DOHH2 (cell line): Measurements from ENCODE around the gene PCNX4.

Experiments
- EZH2phosphoT487 ChIP-seq: fragments of 200-600 bp; sonication (generic); IDR thresholded peaks from 2 replicates; pipeline ENCODE4 v1.6.1; 2017; ENCODE audit warnings: borderline replicate concordance, mild to moderate bottlenecking, antibody characterized with exemption, low read length, moderate library complexity, mixed read lengths
- TF ChIP-seq, protein P1 (sequence below): fragments of 200-600 bp; sonication (generic); IDR thresholded peaks from one replicate; pipeline ENCODE4 v1.5.1; 2014; ENCODE audit warnings: antibody characterized with exemption, mild to moderate bottlenecking, low read depth, low read length; ENCODE audit not compliant: poor library complexity, severe bottlenecking

DNA sequence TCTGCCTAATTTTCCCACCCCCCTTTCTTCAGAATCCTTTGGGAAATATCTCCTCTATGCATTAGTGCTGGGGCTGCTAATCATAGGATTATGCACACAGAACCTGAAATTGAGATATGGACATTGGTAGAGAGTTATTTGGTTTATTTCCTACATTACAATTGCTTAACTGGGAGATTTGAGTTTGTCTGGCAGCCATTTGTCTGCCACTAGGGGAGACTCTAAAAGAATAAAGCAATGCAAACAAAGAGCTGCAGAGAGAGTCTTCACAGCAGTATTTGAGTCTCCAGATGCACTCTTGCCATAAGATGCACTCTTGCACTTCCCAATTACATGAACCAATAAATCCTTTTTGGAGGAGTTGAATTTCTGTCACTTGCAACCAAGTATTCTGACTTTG lies 12.0 kb upstream of the PCNX4 start:
- TF ChIP-seq, protein P1, sequence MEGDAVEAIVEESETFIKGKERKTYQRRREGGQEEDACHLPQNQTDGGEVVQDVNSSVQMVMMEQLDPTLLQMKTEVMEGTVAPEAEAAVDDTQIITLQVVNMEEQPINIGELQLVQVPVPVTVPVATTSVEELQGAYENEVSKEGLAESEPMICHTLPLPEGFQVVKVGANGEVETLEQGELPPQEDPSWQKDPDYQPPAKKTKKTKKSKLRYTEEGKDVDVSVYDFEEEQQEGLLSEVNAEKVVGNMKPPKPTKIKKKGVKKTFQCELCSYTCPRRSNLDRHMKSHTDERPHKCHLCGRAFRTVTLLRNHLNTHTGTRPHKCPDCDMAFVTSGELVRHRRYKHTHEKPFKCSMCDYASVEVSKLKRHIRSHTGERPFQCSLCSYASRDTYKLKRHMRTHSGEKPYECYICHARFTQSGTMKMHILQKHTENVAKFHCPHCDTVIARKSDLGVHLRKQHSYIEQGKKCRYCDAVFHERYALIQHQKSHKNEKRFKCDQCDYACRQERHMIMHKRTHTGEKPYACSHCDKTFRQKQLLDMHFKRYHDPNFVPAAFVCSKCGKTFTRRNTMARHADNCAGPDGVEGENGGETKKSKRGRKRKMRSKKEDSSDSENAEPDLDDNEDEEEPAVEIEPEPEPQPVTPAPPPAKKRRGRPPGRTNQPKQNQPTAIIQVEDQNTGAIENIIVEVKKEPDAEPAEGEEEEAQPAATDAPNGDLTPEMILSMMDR: no peak
- no peak for TF ChIP-seq EZH2phosphoT487
